Effector memory CD4-positive, alpha-beta T cell (primary cell): Measurements from ENCODE around the gene AIRE.
"Not testable (repeated sequence)": the region's sequence is repeated elsewhere in the genome, so short reads cannot be mapped to it uniquely, and the experiment has no call there.

ENCODE experiments used
- DNase-seq, 3 donors: peaks; one replicate each; pipeline ENCODE4 v3.0.0-alpha.2; 2020
- H3K27ac ChIP-seq: 2 replicates; pipeline ENCODE4 v1.7.0; 2013; ENCODE audit warnings: mild to moderate bottlenecking, low read length, moderate library complexity; ENCODE audit not compliant: insufficient read depth, poor library complexity, severe bottlenecking
- H3K27me3 ChIP-seq: replicated peaks from 2 replicates; pipeline ENCODE4 v1.7.0; 2013; ENCODE audit warnings: mild to moderate bottlenecking, low read length; ENCODE audit not compliant: insufficient read depth, control insufficient read depth, poor library complexity, severe bottlenecking
- H3K36me3 ChIP-seq: 2 replicates; pipeline ENCODE4 v1.7.0; 2013; ENCODE audit warnings: mild to moderate bottlenecking, low read length, moderate library complexity; ENCODE audit not compliant: control insufficient read depth, insufficient read depth
- H3K4me1 ChIP-seq: 2 replicates; pipeline ENCODE4 v1.7.0; 2013; ENCODE audit warnings: low read length, mild to moderate bottlenecking; ENCODE audit not compliant: control insufficient read depth, insufficient read depth, poor library complexity, severe bottlenecking
- H3K4me3 ChIP-seq: 2 replicates; pipeline ENCODE4 v1.7.0; 2013; ENCODE audit warnings: low read length, low read depth, mild to moderate bottlenecking; ENCODE audit not compliant: insufficient read depth, poor library complexity, severe bottlenecking
- H3K9me3 ChIP-seq: 2 replicates; pipeline ENCODE4 v1.7.0; 2013; ENCODE audit warnings: mild to moderate bottlenecking, low read length, moderate library complexity; ENCODE audit not compliant: control insufficient read depth

AIRE gene

DNA sequence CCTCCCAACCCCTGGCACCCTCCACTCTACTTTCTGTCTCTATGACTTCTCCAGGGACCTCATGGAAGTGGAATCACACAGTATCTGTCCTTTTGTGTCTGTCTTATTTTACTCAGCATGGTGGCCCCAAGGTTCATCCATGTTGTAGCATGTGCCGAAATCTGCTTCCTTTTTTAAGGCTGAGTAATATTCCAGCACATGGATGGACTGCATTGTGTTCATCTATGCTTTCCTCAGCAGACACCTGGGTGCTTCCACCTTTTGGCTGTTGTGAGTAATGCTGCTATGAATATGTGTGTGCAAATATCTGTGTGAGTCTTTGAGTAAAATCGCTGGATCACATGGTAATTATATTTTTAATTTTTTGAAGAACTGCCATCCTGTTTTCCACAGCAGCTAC, 12.6 kb downstream of the AIRE start:
- Histone ChIP-seq H3K4me3 (no peak overlapping the region), H3K36me3 (no peaks in the 10 kb centered on the region), H3K27me3 (no peaks in the 10 kb centered on the region), H3K9me3 (no peaks in the 10 kb centered on the region), H3K4me1 (peaks cover 54% of the 10 kb centered on the region), H3K27ac (peak overlapping the region; percentile 52)
- no peak for DNase-seq

DNA sequence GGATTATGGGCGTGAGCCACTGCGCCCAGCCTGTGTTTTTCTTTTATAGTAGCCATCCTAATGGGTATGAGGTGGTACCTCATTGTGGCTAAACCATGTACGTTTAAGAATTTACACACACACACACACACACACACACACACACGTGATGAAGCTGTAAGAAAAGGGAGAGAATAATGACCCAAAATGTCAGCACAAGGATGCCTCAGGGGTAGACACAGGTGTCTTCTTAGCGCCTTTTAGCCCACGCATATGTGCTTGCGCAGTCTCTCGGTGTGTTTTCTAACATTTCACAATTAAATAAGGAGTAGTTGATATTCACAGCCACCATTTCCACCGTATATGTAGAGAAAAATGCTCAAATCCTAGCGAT, 13.4 kb downstream of the AIRE start:
- no peaks in the 10 kb centered on the region for H3K27me3 ChIP-seq
- H3K36me3 ChIP-seq: no peaks in the 10 kb centered on the region
- DNase-seq: no peak
- H3K27ac ChIP-seq: peak overlapping the region; percentile 72
- peaks cover 57% of the 10 kb centered on the region for H3K4me1 ChIP-seq
- peak overlapping the region; percentile 75 for H3K4me3 ChIP-seq
- H3K9me3 ChIP-seq: no peaks in the 10 kb centered on the region

DNA sequence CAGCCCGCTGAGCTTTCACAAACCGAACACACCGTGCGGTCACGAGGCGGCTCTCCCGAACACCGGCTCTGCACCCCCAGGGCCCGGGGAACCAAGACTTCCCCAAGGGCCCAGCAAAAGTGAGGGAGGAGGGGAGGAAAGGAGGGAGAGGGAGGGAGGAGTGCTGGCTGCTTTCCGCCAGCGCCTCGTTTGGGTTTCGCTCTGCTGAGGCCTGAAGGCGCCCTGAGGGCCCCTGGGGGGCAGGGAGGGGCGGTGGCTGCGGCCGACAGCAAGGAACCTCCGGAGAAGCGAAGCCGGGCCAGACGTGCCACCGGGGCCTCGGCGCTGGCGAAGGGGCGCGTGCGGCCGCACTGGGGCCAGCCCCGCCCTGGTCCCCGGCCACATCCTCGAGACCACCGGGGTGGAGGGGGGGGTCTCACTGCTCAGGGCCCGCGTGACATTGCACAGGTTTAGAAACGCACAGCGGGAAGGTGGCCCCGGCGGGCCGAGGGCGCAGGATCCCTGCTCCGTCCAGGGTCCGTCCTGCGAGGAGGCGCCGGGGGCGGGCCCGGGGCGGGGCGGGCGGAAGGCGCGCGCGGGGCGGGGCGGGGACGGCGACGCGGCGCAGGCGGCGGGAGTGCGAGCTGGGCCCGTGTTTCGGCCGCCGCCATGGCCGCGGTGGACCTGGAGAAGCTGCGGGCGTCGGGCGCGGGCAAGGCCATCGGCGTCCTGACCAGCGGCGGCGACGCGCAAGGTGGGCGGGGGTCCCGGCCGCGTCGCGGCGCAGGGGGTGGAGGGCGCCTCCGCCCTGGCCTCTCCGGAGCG, 14.0 kb downstream of the AIRE start, which contains the start of gene PFKL:
Gene PFKL (plus strand): TSS at position 596 of the 804 bp plus-strand sequence. CDS start 53 bp downstream, at position 649.
- Histone ChIP-seq H3K27ac (peak within 1 kb of the TSS; percentile 74), H3K27me3 (no peaks in the 10 kb centered on the region), H3K4me3 (peak within 1 kb of the TSS; percentile 75), H3K9me3 (no peaks in the 10 kb centered on the region), H3K4me1 (peaks cover 57% of the 10 kb centered on the region), H3K36me3 (no peaks in the 10 kb centered on the region)
- DNase-seq: peak; percentile 21 to 38 (median 36)

DNA sequence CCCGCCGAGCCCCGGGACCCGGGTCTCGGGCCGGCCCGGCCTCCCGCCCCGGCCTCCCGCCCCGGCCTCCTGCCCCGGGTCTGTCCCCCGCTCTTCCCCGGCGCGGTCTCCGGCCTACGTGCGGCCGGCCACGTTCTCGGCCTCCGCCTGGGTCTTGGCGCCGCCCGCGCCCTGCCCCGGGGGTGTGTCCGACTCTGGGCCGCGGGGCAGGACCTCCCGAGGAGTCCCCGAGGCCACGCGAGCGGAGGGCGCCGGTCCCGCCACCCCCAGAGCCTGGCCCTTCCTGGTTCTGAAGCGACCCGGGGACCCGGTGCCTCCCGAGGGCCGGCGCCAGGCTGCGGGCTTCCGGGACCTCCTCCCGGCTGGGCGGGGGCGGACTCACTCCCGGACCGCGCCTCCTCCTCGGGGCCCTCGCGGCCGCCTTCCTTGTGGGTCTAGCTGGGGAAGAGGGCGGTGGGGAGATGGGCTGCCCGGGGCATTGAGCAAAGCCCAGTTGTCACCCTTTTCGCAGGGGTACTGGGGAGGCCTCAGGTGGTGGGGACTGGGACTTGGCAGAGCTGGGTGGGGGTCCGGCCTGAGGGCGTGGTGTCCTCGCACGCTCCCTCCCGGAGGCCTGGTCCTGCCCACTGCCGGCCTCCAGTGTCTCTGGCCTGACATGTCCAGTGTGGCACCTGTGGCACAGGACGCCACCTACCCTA, 14.7 kb downstream of the AIRE start:
- Histone ChIP-seq H3K27me3 (no peaks in the 10 kb centered on the region), H3K27ac (peak overlapping the region; percentile 74), H3K36me3 (no peaks in the 10 kb centered on the region), H3K9me3 (no peaks in the 10 kb centered on the region), H3K4me3 (peak overlapping the region; percentile 75), H3K4me1 (peaks cover 56% of the 10 kb centered on the region)
- peak; percentile 28 to 57 (median 39) for DNase-seq

DNA sequence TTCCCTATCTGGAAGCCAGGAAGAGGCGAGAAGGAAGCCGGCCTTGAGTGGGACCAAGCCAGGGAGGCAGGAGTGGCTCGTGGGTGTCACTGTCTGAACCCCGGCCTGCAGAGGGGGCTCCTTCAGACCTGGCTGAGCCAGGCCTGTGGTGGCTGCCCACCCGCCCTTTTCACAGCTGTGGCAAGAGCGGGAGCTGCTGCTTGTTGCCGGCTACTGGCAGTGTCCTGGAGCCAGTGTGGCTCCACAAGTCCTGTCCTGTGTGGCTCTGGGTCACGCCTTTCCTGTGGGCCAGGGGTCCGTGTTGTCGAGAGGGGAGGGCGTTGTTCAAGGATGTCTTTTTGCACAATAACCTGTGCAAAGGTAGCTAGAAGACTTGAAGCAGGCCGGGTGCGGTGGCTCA, 15.5 kb downstream of the AIRE start:
- no peaks in the 10 kb centered on the region for H3K9me3 ChIP-seq
- H3K4me1 ChIP-seq: peaks cover 54% of the 10 kb centered on the region
- peak overlapping the region; percentile 74 for H3K27ac ChIP-seq
- no peaks in the 10 kb centered on the region for H3K27me3 ChIP-seq
- no peak for DNase-seq
- peak overlapping the region; percentile 75 for H3K4me3 ChIP-seq
- H3K36me3 ChIP-seq: no peaks in the 10 kb centered on the region

DNA sequence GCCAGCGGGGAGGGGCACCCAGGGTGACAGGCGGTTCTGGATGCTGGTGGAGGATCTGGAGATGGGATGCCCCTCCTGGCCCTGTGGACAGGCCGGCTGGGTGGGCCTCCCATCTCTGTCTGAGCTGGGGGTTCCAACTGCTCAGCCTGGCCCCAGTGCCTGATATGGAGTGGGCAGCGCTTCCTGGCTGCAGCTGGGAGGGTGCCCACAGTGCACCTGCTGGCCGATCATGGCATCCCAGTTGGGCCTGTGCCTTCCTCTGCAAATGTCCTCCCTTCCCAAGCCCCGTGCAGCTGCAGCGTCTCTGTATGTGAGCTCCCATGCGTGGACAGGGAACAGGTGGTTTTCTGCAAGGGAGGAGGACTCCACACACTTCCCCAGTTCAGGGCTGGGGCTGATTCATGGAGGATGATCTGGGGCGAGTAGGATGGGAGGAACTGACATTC, 16.3 kb downstream of the AIRE start:
- DNase-seq: no peak
- no peaks in the 10 kb centered on the region for H3K9me3 ChIP-seq
- no peaks in the 10 kb centered on the region for H3K27me3 ChIP-seq
- peaks cover 54% of the 10 kb centered on the region for H3K4me1 ChIP-seq
- no peak overlapping the region for H3K27ac ChIP-seq
- H3K36me3 ChIP-seq: peaks cover 5% of the 10 kb centered on the region
- no peak overlapping the region for H3K4me3 ChIP-seq

DNA sequence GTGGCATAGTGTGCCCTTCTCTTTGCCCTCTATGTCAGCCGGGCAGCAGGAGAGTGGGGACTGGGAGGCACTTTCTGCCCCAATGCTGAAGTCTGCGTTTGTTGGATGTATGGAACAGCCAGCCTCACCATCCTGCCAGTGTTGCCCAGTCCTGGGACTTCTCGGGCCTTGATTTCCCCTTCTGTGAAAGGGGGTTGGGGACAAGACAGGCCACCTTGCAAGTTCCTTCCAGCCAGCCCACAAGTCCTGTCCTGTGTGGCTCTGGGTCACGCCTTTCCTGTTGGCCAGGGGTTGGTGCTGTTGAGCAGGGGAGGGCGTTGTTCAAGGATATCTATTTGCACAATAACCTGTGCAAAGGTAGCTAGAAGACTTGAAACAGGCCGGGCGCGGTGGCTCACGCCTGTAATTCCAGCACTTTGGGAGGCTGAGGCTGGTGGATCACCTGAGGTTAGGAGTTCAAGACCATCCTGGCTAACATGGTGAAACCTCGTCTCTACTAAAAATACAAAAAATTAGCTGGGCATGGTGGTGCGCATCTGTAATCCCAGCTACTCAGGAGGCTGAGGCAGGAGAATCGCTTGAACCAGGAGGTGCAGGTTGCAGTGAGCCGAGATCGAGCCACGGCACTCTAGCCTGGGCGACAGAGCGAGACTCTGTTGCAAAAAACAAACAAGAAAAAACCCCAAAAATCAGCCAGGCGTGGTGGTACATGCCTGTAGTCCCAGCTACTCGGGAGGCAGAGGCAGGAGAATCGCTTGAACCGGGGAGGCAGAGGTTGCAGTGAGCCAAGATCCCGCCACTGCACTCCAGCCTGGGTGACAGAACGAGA, 17.1 kb downstream of the AIRE start:
- not testable (repeated sequence) for H3K4me3 ChIP-seq, H3K27me3 ChIP-seq, H3K9me3 ChIP-seq, DNase-seq
- peak overlapping the region; percentile 32 for H3K27ac ChIP-seq
- H3K4me1 ChIP-seq: peaks cover 48% of the 10 kb centered on the region
- peaks cover 12% of the 10 kb centered on the region for H3K36me3 ChIP-seq

DNA sequence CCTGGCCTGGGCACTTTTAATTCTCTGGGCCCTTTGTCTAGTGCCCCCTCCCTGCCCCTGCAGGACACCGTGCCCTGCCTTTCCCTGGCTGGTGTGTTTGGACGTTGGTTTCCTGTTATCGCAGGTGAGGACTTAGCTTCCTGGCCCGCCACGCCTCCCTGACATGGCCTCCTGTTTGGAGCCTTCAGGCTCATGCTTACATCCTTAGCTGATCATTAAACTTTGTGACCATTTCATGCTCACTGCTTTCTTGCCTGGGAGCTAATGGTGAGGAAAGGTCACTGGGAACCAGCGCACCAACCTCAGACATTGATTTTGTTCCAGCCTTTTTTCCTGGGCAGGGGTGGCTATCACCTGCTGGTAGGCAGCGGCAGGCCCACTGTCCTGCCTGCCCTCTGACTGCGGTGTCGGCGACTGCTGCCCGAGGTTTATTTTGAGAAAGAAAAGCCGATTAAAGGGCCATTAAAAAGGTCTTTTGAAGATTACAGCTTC, 17.9 kb downstream of the AIRE start:
- Histone ChIP-seq H3K4me1 (peaks cover 42% of the 10 kb centered on the region), H3K27me3 (no peaks in the 10 kb centered on the region), H3K9me3 (no peaks in the 10 kb centered on the region), H3K4me3 (no peak overlapping the region), H3K27ac (no peak overlapping the region), H3K36me3 (peaks cover 17% of the 10 kb centered on the region)
- no peak for DNase-seq

DNA sequence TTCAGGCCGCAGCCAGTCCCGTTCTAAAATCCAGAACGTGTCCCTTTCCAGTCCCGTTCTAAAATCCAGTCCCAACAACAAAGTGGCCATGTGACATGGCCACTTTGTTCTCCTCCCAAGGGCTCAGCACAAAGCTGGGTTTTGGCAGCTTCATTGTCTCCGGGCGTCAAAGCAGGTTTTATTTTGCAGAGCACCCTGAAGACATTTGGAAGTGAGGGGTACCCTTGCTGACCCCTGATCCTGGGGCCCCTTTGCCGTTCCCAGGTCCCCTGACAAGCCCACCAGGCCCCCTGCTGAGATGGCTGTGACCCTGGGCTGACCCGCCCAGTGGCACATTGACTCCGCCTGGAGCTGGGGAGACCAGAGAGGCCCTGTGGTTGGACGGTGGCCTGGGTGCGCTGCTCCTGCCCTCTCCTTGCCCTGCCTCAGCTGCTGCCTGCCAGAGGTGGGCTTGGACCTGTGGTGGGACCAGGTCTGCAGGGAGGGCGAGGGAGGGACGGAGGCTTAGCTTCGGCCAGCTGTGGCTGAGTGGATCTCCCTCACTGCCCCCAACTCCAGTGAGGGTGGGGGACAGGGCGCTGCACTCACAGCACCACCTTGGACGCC, 18.4 kb downstream of the AIRE start:
- Histone ChIP-seq H3K9me3 (no peaks in the 10 kb centered on the region), H3K4me1 (peaks cover 42% of the 10 kb centered on the region), H3K4me3 (no peak overlapping the region), H3K36me3 (peaks cover 17% of the 10 kb centered on the region), H3K27ac (no peak overlapping the region), H3K27me3 (no peaks in the 10 kb centered on the region)
- DNase-seq: no peak
